ENCODE data around the gene DMBT1. TPM values are rescaled to one million over a fixed set of nuclear protein-coding genes. Genes with fewer than 3 reads are reported as not detected.
A peak's percentile ranks its signal among the peaks of the same experiment; 100 is the strongest.

DMBT1 gene
- total RNA-seq (2014; rRNA removed) = 0.62 and 1.2 TPM in 2 replicates
- percentile 13 among the genes with signal in this experiment for Bru-seq, nascent RNA
- percentile 17 among the genes with signal in this experiment for BruChase-seq, experiment 1, labeled RNA remaining after a 6-hour chase
- BruChase-seq, experiment 2, labeled RNA remaining after a 2-hour chase = percentile 9 among the genes with signal in this experiment
- long read RNA-seq = 0 reads

DNA sequence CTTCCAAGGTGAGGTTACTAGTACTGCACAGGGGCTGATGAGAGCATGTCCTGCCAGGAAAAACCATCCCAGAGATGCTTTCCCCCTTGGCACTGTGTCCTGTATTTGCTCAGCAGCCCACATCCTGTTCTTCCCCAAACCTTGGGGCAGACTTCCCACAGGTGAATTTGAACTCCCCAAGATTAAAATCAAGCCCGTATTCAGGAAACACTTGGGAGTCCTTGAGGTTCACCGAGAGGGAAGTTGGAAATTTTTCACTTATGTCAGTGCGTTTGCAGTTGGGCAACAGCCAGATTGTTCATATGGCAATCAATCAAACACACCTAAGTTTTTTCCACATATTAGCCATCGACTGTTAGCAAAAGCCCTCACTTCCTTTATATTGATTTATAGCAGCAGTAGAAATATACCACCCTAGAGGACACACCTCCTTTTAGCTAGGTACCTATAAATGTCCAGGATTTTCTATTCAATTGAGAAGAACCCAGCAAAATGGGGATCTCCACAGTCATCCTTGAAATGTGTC is at the start of gene DMBT1:
Gene DMBT1, plus strand, starts transcription at position 476 of the 526 bp plus-strand sequence. Its CDS starts 17 bp downstream, at position 493.
- POLR2A ChIA-PET (ENCODE audit: unreplicated experiment) = no interaction called here
- Histone ChIP-seq H4K20me1 (ENCODE audit: low read length) (no peaks in the 10 kb centered on the region), H3K27ac (ENCODE audit: low read length) (peak within 1 kb of the TSS; percentile 21), H3K27me3 (ENCODE audit: low read length) (peaks cover 5% of the 10 kb centered on the region; the same call in 1 of the 2 replicates), H3F3A (ENCODE audit: low read length, unreplicated experiment) (no peaks in the 10 kb centered on the region), H2AFZ (ENCODE audit: low read length) (no peak within 1 kb of the TSS), H3K9me3 (ENCODE audit: low read length) (no peaks in the 10 kb centered on the region), H3K36me3 (ENCODE audit: low read depth, low read length) (no peaks in the 10 kb centered on the region), H3K79me2 (ENCODE audit: low read length) (no peaks in the 10 kb centered on the region), H3K4me1 (ENCODE audit: insufficient read depth, low read length) (peaks cover 28% of the 10 kb centered on the region), H3K4me2 (ENCODE audit: low read length) (peak within 1 kb of the TSS; percentile 28), H3K9ac (ENCODE audit: low read length) (no peak within 1 kb of the TSS), H3K4me3 (ENCODE audit: low read length) (no peak within 1 kb of the TSS), H3K9me2 (replicated peaks; ENCODE audit: low read length) (no peaks in the 10 kb centered on the region)
- BruUV-seq (replicated peaks) = no TSS peak
- DNase-seq (peak; percentile 66), ATAC-seq (peak; percentile 43; the same call in 1 of the 2 replicates)
- intact Hi-C loops (cut with micrococcal nuclease) = loop anchor here (5.0 to 10.0 kb wide), 2 partner anchors 123 to 144 kb away; no protein-coding TSS in a partner anchor
- no peak for TF ChIP-seq EZH2 (IDR thresholded peaks at IDR 0.05; ENCODE audit: low read length, unreplicated experiment)
- TF ChIP-seq EZH2phosphoT487 (IDR thresholded peaks at IDR 0.05; ENCODE audit: borderline replicate concordance, low read length) = no peak
- TF ChIP-seq CTCF (conservative IDR thresholded peaks at IDR 0.05; ENCODE audit: low read depth, low read length) = no peak
- CTCF ChIA-PET = no interaction called here

DNA sequence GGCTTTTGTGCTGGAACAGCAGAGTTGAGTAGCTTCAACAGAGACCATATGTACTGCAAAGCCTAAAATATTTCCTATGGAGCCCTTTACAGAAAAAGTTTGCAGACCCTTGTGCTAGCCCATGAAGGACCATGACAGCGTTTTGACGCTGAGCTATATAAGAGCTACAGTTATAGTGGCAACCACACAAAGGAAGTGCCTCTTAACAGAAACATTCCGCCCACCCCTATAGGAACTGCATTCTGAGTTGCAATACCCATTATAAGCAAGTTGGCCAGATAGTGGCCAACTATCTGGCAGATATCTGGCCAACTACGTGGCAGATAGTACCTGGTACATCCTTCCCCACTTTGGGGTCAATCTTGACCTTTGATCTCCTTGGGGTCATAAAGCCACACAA is 47.5 kb upstream of the DMBT1 start:
- intact Hi-C loops (cut with micrococcal nuclease) = no loop called here
- no peak overlapping the region for H3K4me2 ChIP-seq (ENCODE audit: low read length)
- CTCF ChIA-PET = no interaction called here
- no peaks in the 10 kb centered on the region for H3K36me3 ChIP-seq (ENCODE audit: low read depth, low read length)
- DNase-seq (no peak), ATAC-seq (no peak)
- no peak overlapping the region for H2AFZ ChIP-seq (ENCODE audit: low read length)
- H4K20me1 ChIP-seq (ENCODE audit: low read length) = no peaks in the 10 kb centered on the region
- H3K4me3 ChIP-seq (ENCODE audit: low read length) = no peak overlapping the region
- no peaks in the 10 kb centered on the region for H3K9me3 ChIP-seq (ENCODE audit: low read length)
- H3K9me2 ChIP-seq (replicated peaks; ENCODE audit: low read length) = no peaks in the 10 kb centered on the region
- no peak for TF ChIP-seq EZH2phosphoT487 (IDR thresholded peaks at IDR 0.05; ENCODE audit: borderline replicate concordance, low read length)
- no peaks in the 10 kb centered on the region for H3F3A ChIP-seq (ENCODE audit: low read length, unreplicated experiment)
- POLR2A ChIA-PET (ENCODE audit: unreplicated experiment) = no interaction called here
- no peaks in the 10 kb centered on the region for H3K79me2 ChIP-seq (ENCODE audit: low read length)
- no peaks in the 10 kb centered on the region for H3K4me1 ChIP-seq (ENCODE audit: insufficient read depth, low read length)
- H3K27ac ChIP-seq (ENCODE audit: low read length) = no peak overlapping the region
- no TSS peak for BruUV-seq (replicated peaks)
- no peak overlapping the region for H3K9ac ChIP-seq (ENCODE audit: low read length)
- H3K27me3 ChIP-seq (ENCODE audit: low read length) = no peaks in the 10 kb centered on the region

- BruUV-seq (replicated peaks) = no TSS peak
- no peaks in the 10 kb centered on the region for H3K36me3 ChIP-seq (ENCODE audit: low read depth, low read length)
- no peak overlapping the region for H2AFZ ChIP-seq (ENCODE audit: low read length)
- intact Hi-C loops (cut with micrococcal nuclease) = no loop called here
- H3K27me3 ChIP-seq (ENCODE audit: low read length) = no peaks in the 10 kb centered on the region
- H3K79me2 ChIP-seq (ENCODE audit: low read length) = no peaks in the 10 kb centered on the region
- CTCF ChIA-PET = interaction anchor here (0.6 kb wide), 1 partner anchor 189 kb away, joined by 4 read pairs; no protein-coding TSS in a partner anchor
- DNase-seq (no peak), ATAC-seq (no peak)
- no peaks in the 10 kb centered on the region for H3K4me1 ChIP-seq (ENCODE audit: insufficient read depth, low read length)
- no peak overlapping the region for H3K9ac ChIP-seq (ENCODE audit: low read length)
- no peaks in the 10 kb centered on the region for H3F3A ChIP-seq (ENCODE audit: low read length, unreplicated experiment)
- H3K9me3 ChIP-seq (ENCODE audit: low read length) = no peaks in the 10 kb centered on the region
- POLR2A ChIA-PET (ENCODE audit: unreplicated experiment) = no interaction called here
- no peaks in the 10 kb centered on the region for H4K20me1 ChIP-seq (ENCODE audit: low read length)
- no peaks in the 10 kb centered on the region for H3K9me2 ChIP-seq (replicated peaks; ENCODE audit: low read length)
- H3K4me2 ChIP-seq (ENCODE audit: low read length) = no peak overlapping the region
- TF ChIP-seq EZH2phosphoT487 (IDR thresholded peaks at IDR 0.05; ENCODE audit: borderline replicate concordance, low read length) (no peak), EZH2 (IDR thresholded peaks at IDR 0.05; ENCODE audit: low read length, unreplicated experiment) (no peak), CTCF (conservative IDR thresholded peaks at IDR 0.05; ENCODE audit: low read depth, low read length) (no peak)
- H3K27ac ChIP-seq (ENCODE audit: low read length) = no peak overlapping the region
- H3K4me3 ChIP-seq (ENCODE audit: low read length) = no peak overlapping the region
These were observed 46.3 kb upstream of the DMBT1 start for GRCh38 chr10:122514045-122514840.

Data from PC-3 (cell line).